GM12878 (cell line): ENCODE measurements around the gene FNDC8. TPM values are rescaled to one million over a fixed set of nuclear protein-coding genes. Genes with fewer than 3 reads are reported as not detected.
A peak's percentile ranks its signal among the peaks of the same experiment; 100 is the strongest.

Source experiments
- BACH1 ChIP-seq: fragments of 450-650 bp; IDR thresholded peaks from 2 replicates; pipeline ENCODE4 v1.6.1; 2017; ENCODE audit warnings: mild to moderate bottlenecking, borderline replicate concordance
- CHD4 ChIP-seq: fragments of 200-600 bp; sonication (generic); IDR thresholded peaks from 2 replicates; pipeline ENCODE4 v1.6.1; 2016; ENCODE audit warnings: mild to moderate bottlenecking
- CREB1 ChIP-seq: IDR thresholded peaks from 2 replicates; pipeline ENCODE4 v1.6.1; 2012; ENCODE audit warnings: low read depth, mild to moderate bottlenecking, inconsistent platforms
- E2F4 ChIP-seq: IDR thresholded peaks from 2 replicates; pipeline ENCODE4 v1.6.1; 2012; ENCODE audit warnings: low read depth, low read length, improper control_type of control experiment
- EED ChIP-seq: sonication (generic); IDR thresholded peaks from 2 replicates; pipeline ENCODE4 v1.6.1; 2016; ENCODE audit warnings: antibody characterized with exemption, low read depth
- ELK1 ChIP-seq: IDR thresholded peaks from 2 replicates; pipeline ENCODE4 v1.6.1; 2012; ENCODE audit warnings: low read depth, low read length, improper control_type of control experiment
- ESRRA ChIP-seq: IDR thresholded peaks from 2 replicates; pipeline ENCODE4 v1.6.1; 2012; ENCODE audit warnings: mild to moderate bottlenecking, low read length, improper control_type of control experiment
- EZH2 ChIP-seq: IDR thresholded peaks from 2 replicates; pipeline ENCODE4 v1.6.1; 2012; ENCODE audit warnings: low read depth, mild to moderate bottlenecking, control low read depth, inconsistent platforms, low read length, borderline replicate concordance; ENCODE audit not compliant: control insufficient read depth
- FOS ChIP-seq: IDR thresholded peaks from 3 replicates; pipeline ENCODE4 v1.6.1; 2011; ENCODE audit warnings: borderline replicate concordance; ENCODE audit not compliant: insufficient read length; ENCODE audit errors: extremely low read depth
- GABPA ChIP-seq: IDR thresholded peaks from 2 replicates; pipeline ENCODE4 v1.6.1; 2014; ENCODE audit warnings: antibody characterized with exemption, low read depth, mild to moderate bottlenecking, inconsistent platforms
- JUNB ChIP-seq: IDR thresholded peaks from 2 replicates; pipeline ENCODE4 v1.6.1; 2016; ENCODE audit warnings: antibody characterized with exemption, mild to moderate bottlenecking
- KDM1A ChIP-seq: fragments of 200-600 bp; sonication (generic); IDR thresholded peaks from 2 replicates; pipeline ENCODE4 v1.6.1; 2016; ENCODE audit warnings: borderline replicate concordance
- NFXL1 ChIP-seq: fragments of 450-650 bp; IDR thresholded peaks from 2 replicates; pipeline ENCODE4 v1.6.1; 2017; ENCODE audit warnings: antibody characterized with exemption, mild to moderate bottlenecking, borderline replicate concordance
- POLR2AphosphoS2 ChIP-seq: IDR thresholded peaks from 2 replicates; pipeline ENCODE4 v1.6.1; 2011; ENCODE audit warnings: low read depth, mild to moderate bottlenecking, low read length, improper control_type of control experiment, moderate library complexity
- RFX5 ChIP-seq: IDR thresholded peaks from 2 replicates; pipeline ENCODE4 v1.6.1; 2011; ENCODE audit warnings: low read depth, low read length, improper control_type of control experiment
- TCF12 ChIP-seq: IDR thresholded peaks from 2 replicates; pipeline ENCODE4 v1.6.1; 2011; ENCODE audit warnings: low read depth, mild to moderate bottlenecking, low read length
- YBX1 ChIP-seq: fragments of 450-650 bp; IDR thresholded peaks from 2 replicates; pipeline ENCODE4 v1.6.1; 2016; ENCODE audit warnings: antibody characterized with exemption
- ZNF207 ChIP-seq: fragments of 450-650 bp; IDR thresholded peaks from 2 replicates; pipeline ENCODE4 v1.6.1; 2014; ENCODE audit warnings: antibody characterized with exemption, mild to moderate bottlenecking, borderline replicate concordance
- ZNF592 ChIP-seq: fragments of 450-650 bp; IDR thresholded peaks from 2 replicates; pipeline ENCODE4 v1.6.1; 2017; ENCODE audit warnings: mild to moderate bottlenecking, moderate library complexity
- ZNF622 ChIP-seq: fragments of 450-650 bp; IDR thresholded peaks from 2 replicates; pipeline ENCODE4 v1.6.1; 2017; ENCODE audit warnings: mild to moderate bottlenecking, inconsistent platforms
- polyA plus RNA-seq, 11 experiments: library from polyadenylated mRNA; depleted of rRNA in 4 of 11; unstranded in 6 of 11; stranded (reverse) in 5 of 11; fragments of >200 nt; fragmentation: Nextera tagmentation in 4 of 11; fragmentation: Illumina TruSeq in 1 of 11; extraction: Ambion mirVana in 4 of 11; extraction: Trizol in 1 of 11; gene quantifications; 1 replicate in 1 of 11; 2 replicates in 10 of 11; pipeline versions ENCODE4 v1.2.1 to v1.2.3, GENCODE V29; 2011 to 2016; ENCODE audit warnings: inconsistent platforms in 2 of 11, missing spikeins in 2 of 11, low read depth in 1 of 11
- total RNA-seq, 4 experiments: library from RNA; depleted of rRNA in 3 of 4; stranded (reverse); fragments of >200 nt in 3 of 4; fragmentation: Illumina TruSeq in 1 of 4; extraction: Trizol in 1 of 4; gene quantifications; 2 replicates each; pipeline versions ENCODE4 v1.2.1 to v1.2.3, GENCODE V29; 2013 to 2021
- TF ChIP-seq, protein P1 (sequence below): IDR thresholded peaks from 2 replicates; pipeline ENCODE4 v1.6.1; 2011; ENCODE audit warnings: mild to moderate bottlenecking, low read depth, low read length, moderate library complexity; ENCODE audit not compliant: insufficient replicate concordance
- TF ChIP-seq, protein P2 (sequence below): fragments of 450-650 bp; IDR thresholded peaks from 2 replicates; pipeline ENCODE4 v1.6.1; 2016; ENCODE audit warnings: mild to moderate bottlenecking

Gene FNDC8
- total and polyA plus RNA-seq, 10 of the 15 experiments (the other 5 are each of a cell fraction or from before 2014, with no cell fraction given): 0.06 to 0.15 (median 0.11) TPM; not detected in 7

GRCh38 chr17:35141681-35142466 is 20.5 kb downstream of the FNDC8 start, which contains the start of gene NLE1 (continued):
- TF ChIP-seq ZNF592: peak; percentile 63; the same call in 1 of the 2 replicates
- no peak for TF ChIP-seq ZNF622
- no peak for TF ChIP-seq YBX1
- TF ChIP-seq EED: peak; percentile 32; the same call in 1 of the 2 replicates
- TF ChIP-seq ZNF207: peak; percentile 85; the same call in 1 of the 2 replicates
- peak; percentile 45; the same call in 1 of the 2 replicates for TF ChIP-seq BACH1
- TF ChIP-seq, protein P1, sequence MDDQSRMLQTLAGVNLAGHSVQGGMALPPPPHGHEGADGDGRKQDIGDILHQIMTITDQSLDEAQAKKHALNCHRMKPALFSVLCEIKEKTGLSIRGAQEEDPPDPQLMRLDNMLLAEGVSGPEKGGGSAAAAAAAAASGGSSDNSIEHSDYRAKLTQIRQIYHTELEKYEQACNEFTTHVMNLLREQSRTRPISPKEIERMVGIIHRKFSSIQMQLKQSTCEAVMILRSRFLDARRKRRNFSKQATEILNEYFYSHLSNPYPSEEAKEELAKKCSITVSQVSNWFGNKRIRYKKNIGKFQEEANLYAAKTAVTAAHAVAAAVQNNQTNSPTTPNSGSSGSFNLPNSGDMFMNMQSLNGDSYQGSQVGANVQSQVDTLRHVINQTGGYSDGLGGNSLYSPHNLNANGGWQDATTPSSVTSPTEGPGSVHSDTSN: no peak
- no peak for TF ChIP-seq EZH2
- TF ChIP-seq FOS: no peak
- TF ChIP-seq NFXL1: no peak
- TF ChIP-seq, protein P2, sequence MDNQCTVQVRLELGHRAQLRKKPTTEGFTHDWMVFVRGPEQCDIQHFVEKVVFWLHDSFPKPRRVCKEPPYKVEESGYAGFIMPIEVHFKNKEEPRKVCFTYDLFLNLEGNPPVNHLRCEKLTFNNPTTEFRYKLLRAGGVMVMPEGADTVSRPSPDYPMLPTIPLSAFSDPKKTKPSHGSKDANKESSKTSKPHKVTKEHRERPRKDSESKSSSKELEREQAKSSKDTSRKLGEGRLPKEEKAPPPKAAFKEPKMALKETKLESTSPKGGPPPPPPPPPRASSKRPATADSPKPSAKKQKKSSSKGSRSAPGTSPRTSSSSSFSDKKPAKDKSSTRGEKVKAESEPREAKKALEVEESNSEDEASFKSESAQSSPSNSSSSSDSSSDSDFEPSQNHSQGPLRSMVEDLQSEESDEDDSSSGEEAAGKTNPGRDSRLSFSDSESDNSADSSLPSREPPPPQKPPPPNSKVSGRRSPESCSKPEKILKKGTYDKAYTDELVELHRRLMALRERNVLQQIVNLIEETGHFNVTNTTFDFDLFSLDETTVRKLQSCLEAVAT: no peak
- no peak for TF ChIP-seq JUNB
- no peak for TF ChIP-seq POLR2AphosphoS2
- no peak for TF ChIP-seq ELK1
- TF ChIP-seq E2F4: no peak
- no peak for TF ChIP-seq ESRRA
- no peak for TF ChIP-seq CHD4
- TF ChIP-seq KDM1A: no peak
- TF ChIP-seq CREB1: peak; percentile 75
- no peak for TF ChIP-seq RFX5
- TF ChIP-seq GABPA: no peak
- TF ChIP-seq TCF12: no peak
